Esophagus muscularis mucosa (tissue), 4 donors: ENCODE results near the gene MBP. TPM values are rescaled to one million over a fixed set of nuclear protein-coding genes. Genes with fewer than 3 reads are reported as not detected.
A peak's percentile ranks its signal among the peaks of the same experiment; 100 is the strongest.

Experiments used
- DNase-seq: peaks from one replicate; pipeline ENCODE4 v3.0.0-alpha.2; 2017; ENCODE audit errors: extremely low spot score
- H3K27ac ChIP-seq, 4 donors: fragments of 200-600 bp; sonication (generic); replicated peaks in 1 of 4; 1 replicate in 3 of 4; 2 replicates in 1 of 4; pipeline ENCODE4 v1.5.1; 2016 to 2019; ENCODE audit warnings: mild to moderate bottlenecking in 1 of 4
- H3K27me3 ChIP-seq, 4 donors: fragments of 200-600 bp; sonication (generic); one replicate each; pipeline versions ENCODE4 v1.5.1 to v1.6.0; 2016 to 2019
- H3K36me3 ChIP-seq, 4 donors: fragments of 200-600 bp; sonication (generic); one replicate each; pipeline ENCODE4 v1.5.1; 2016 to 2019
- H3K4me1 ChIP-seq, 4 donors: fragments of 200-600 bp; sonication (generic); one replicate each; pipeline ENCODE4 v1.5.1; 2016 to 2019
- H3K4me3 ChIP-seq, 4 donors: fragments of 200-600 bp; sonication (generic); 1 replicate in 2 of 4; 2 replicates in 2 of 4; pipeline ENCODE4 v1.5.1; 2016 to 2019; ENCODE audit warnings: mild to moderate bottlenecking in 4 of 4, moderate library complexity in 1 of 4
- H3K9me3 ChIP-seq, 4 donors: fragments of 200-600 bp; sonication (generic); 1 replicate in 3 of 4; 2 replicates in 1 of 4; pipeline ENCODE4 v1.5.1; 2016 to 2019
- CTCF ChIP-seq, 3 experiments: fragments of 200-600 bp in 2 of 3; fragments of 450-650 bp in 1 of 3; sonication (generic) in 2 of 3; IDR thresholded peaks; one replicate each; pipeline ENCODE4 v1.5.1; 2017 to 2019; ENCODE audit warnings: antibody characterized with exemption in 3 of 3, mild to moderate bottlenecking in 2 of 3, moderate library complexity in 1 of 3
- EP300 ChIP-seq: sonication (generic); formaldehyde crosslinking; IDR thresholded peaks from one replicate; pipeline ENCODE4 v1.6.1; 2017; ENCODE audit warnings: antibody characterized with exemption
- POLR2A ChIP-seq: fragments of 450-650 bp; IDR thresholded peaks from one replicate; pipeline ENCODE4 v1.6.1; 2017; ENCODE audit warnings: antibody characterized with exemption, moderate library complexity, mild to moderate bottlenecking, low read depth
- POLR2AphosphoS5 ChIP-seq, 2 donors: sonication (generic); formaldehyde crosslinking; IDR thresholded peaks; one replicate each; pipeline ENCODE4 v1.6.1; 2017; ENCODE audit warnings: antibody characterized with exemption in 2 of 2
- WGBS: methylation state at CpG from one replicate; pipeline ENCODE4 v1.1.5; 2018; 5-methylcytosine and 5-hydroxymethylcytosine counted together
- intact Hi-C: fragments of 100-400 bp; cut with DNase I; formaldehyde crosslinking; loops from one replicate; pipeline ENCODE4 v1.15.1; 2023
- total RNA-seq, 4 donors: library from RNA; depleted of rRNA; stranded (reverse); fragments of >200 nt; gene quantifications; one replicate each; pipeline versions ENCODE4 v1.1.0 to v1.2.1, GENCODE V29; 2016

The MBP gene
- total RNA-seq, 4 donors from 2014 or later: 21.9 to 31.3 (median 27.3) TPM

- no peak overlapping the region for H3K4me3 ChIP-seq
- peaks cover 58 to 81% (median 71%) of the 10 kb centered on the region in 4 donors for H3K4me1 ChIP-seq
- no peaks in the 10 kb centered on the region for H3K27me3 ChIP-seq
- DNase-seq: no peak
- 97% methylated on average over 14 of the region's 14 CpGs for WGBS
- no peaks in the 10 kb centered on the region for H3K9me3 ChIP-seq
- TF ChIP-seq POLR2A (no peak), POLR2AphosphoS5 (IDR thresholded peaks at IDR 0.05) (no peak), EP300 (no peak), CTCF (IDR thresholded peaks at IDR 0.05) (no peak)
- peak overlapping the region; percentile 63 to 80 (median 69) for H3K27ac ChIP-seq
- peaks cover 0 to 7% (median under 1%) of the 10 kb centered on the region in 4 donors for H3K36me3 ChIP-seq
- intact Hi-C loops: loop anchor here (5.0 kb wide), 1 partner anchor 63 kb away; the partner anchor contains the start of gene MBP
Observed at GRCh38 chr18:77069482-77069881, 63.1 kb downstream of the MBP start.

- 59% methylated on average over 15 of the region's 15 CpGs for WGBS
- intact Hi-C loops: loop anchor here (5.0 kb wide), 1 partner anchor 64 kb away; the partner anchor contains the start of gene MBP
- H3K4me1 ChIP-seq: peaks cover 49 to 73% (median 64%) of the 10 kb centered on the region in 4 donors
Observed at GRCh38 chr18:77068321-77069312, 64.0 kb downstream of the MBP start.

DNA sequence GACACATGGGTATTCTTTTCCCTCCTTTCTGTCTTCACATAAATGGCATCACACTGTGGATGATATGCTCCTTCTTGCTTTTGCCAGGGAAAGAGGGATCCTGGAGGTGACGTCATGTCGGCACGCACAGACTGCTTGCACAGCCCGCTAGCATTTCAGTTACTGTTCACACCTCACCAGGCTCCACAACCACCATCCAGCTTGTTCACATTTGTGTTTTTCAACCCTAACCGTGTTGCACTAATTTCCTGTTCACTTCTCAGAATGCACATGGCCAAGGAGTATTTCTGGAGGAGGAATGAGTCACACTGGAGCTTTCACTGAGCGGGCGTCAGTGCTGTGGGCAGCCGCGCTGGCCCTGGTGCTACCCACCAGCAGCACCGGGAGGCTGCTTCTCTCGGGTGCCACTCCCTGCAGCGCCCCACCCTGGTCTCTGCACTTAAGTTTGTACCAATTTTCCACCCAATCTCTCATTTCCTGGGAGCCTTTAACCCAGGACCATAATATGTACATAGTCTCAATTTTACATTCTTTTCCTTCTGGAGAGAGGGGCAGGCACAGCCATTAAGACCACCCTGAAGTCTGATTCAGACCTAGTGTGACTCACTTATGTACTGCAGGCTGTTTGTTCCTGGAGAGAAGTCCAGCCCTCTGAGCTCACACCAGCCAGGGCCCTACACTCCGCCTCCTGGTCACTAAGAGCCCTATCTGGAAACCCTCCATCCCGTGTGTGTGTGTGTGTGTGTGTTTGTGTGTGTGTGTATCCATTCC, 65.1 kb downstream of the MBP start:
- H3K36me3 ChIP-seq: peaks cover 0 to 21% (median 4%) of the 10 kb centered on the region in 4 donors
- no peak for DNase-seq

More at GRCh38 chr18:77068321-77069312, 64.0 kb downstream of the MBP start:
- Histone ChIP-seq H3K4me3 (no peak overlapping the region), H3K9me3 (no peaks in the 10 kb centered on the region), H3K36me3 (peaks cover 0 to 12% (median 2%) of the 10 kb centered on the region in 4 donors), H3K27me3 (no peaks in the 10 kb centered on the region), H3K27ac (peak overlapping the region; percentile 63 to 80 (median 69))
- no peak for DNase-seq
- no peak for TF ChIP-seq CTCF (IDR thresholded peaks at IDR 0.05)
- TF ChIP-seq EP300: no peak
- TF ChIP-seq POLR2AphosphoS5 (IDR thresholded peaks at IDR 0.05): peak in 1 of 2 donors; percentile 12
- TF ChIP-seq POLR2A: no peak

GRCh38 chr18:77066689-77067088, 65.9 kb downstream of the MBP start:
- H3K27ac ChIP-seq: peak overlapping the region; percentile 63 to 80 (median 69)
- intact Hi-C loops: loop anchor here (5.0 kb wide), 1 partner anchor 66 kb away; the partner anchor contains the start of gene MBP
- 89% methylated on average over 9 of the region's 9 CpGs for WGBS

More for the DNA sequence above, 65.1 kb downstream of the MBP start:
- Histone ChIP-seq H3K9me3 (no peaks in the 10 kb centered on the region), H3K4me1 (peaks cover 45 to 63% (median 57%) of the 10 kb centered on the region in 4 donors), H3K27me3 (no peaks in the 10 kb centered on the region), H3K4me3 (peak overlapping the region in 1 of 4 donors; percentile 13), H3K27ac (peak overlapping the region; percentile 63 to 80 (median 69))
- peak; percentile 36 to 55 for TF ChIP-seq POLR2AphosphoS5 (IDR thresholded peaks at IDR 0.05)
- no peak for TF ChIP-seq CTCF (IDR thresholded peaks at IDR 0.05)
- intact Hi-C loops: loop anchor here (5.0 kb wide), 1 partner anchor 65 kb away; the partner anchor contains the start of gene MBP
- WGBS: 49% methylated on average over 13 of the region's 14 CpGs

More at GRCh38 chr18:77066689-77067088, 65.9 kb downstream of the MBP start:
- Histone ChIP-seq H3K9me3 (no peaks in the 10 kb centered on the region), H3K4me1 (peaks cover 37 to 57% (median 50%) of the 10 kb centered on the region in 4 donors), H3K4me3 (no peak overlapping the region), H3K36me3 (peaks cover 0 to 21% (median 4%) of the 10 kb centered on the region in 4 donors), H3K27me3 (no peaks in the 10 kb centered on the region)
- no peak for TF ChIP-seq CTCF (IDR thresholded peaks at IDR 0.05)
- TF ChIP-seq POLR2A: no peak
- no peak for TF ChIP-seq POLR2AphosphoS5 (IDR thresholded peaks at IDR 0.05)
- TF ChIP-seq EP300: no peak
- no peak for DNase-seq
